GM18508 (cell line): ENCODE measurements around the gene LTBP2.
"Not testable (repeated sequence)": the region's sequence is repeated elsewhere in the genome, so short reads cannot be mapped to it uniquely, and the experiment has no call there.

Source experiments
- ATAC-seq: cut with Tn5 transposase; IDR thresholded peaks from one replicate; pipeline ENCODE4 v1.9.1; 2021; ENCODE audit warnings: moderate number of reproducible peaks; ENCODE audit not compliant: insufficient read depth, unreplicated experiment

Gene LTBP2

DNA sequence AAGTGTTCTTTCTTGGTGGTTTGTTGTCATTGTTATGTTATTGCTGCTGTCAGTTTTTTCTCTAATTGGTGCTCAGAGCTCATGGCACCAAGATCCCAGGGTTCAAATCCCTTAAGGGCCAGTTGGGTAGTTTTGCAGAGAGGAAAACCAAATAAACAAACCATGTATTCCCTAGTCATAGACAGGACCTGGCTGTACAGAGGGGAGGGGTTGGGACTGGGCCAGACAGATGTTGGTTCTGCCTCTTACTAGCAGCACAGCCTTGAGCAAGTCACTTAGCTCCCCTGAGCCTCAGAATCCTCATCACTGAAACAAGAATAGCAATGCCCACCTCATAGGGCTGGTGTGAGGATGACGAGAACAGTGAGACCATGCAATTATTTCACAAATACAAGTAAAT is 53.4 kb downstream of the LTBP2 start:
- no peak for ATAC-seq

DNA sequence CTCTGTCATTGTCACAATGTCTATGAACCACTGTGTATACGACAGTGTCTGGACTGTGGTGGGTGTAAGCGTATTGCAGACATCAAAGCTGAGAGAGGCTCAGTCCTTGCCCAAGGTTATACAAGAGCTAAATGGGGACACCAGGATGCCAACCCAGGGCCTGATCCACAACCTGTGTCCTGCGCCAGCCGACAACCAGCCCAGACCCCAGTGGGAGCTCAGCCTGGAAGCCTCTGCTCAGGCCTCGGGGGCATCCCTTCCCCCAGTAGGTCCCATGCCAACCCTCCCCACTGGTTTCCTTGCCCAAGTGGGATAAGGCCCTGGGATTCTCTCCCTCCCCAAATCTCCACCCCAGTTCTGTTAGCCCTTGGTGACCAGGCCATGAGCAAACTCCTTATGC is 54.3 kb downstream of the LTBP2 start:
- ATAC-seq: no peak

DNA sequence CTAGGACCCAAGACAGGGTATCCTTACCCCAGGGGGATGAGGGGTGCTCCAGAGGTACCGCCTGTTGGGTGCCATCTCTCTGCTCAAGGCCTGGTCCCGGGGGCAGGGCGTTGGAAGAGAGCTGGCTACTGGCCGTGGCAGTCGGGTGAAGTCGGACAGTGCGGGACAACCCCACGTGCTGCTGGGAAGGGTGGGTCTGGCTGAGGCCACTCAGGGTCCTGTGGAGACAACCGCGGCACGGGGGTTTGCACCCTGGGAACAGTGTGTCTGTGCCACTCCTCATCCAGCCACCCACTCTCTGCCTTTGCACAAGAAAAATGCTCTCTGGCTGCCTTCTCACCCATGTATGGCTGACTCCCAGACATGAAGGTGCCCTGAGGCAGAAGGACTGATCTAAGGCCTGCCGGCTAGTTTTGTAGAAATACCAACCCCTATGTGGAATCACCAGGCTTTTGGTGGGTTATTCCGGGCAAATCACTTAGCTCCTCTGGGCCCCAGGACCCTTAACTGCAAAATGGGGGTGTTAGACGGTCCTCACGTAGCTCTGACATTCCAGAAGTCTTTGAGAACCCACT is 56.5 kb downstream of the LTBP2 start:
- no peak for ATAC-seq

DNA sequence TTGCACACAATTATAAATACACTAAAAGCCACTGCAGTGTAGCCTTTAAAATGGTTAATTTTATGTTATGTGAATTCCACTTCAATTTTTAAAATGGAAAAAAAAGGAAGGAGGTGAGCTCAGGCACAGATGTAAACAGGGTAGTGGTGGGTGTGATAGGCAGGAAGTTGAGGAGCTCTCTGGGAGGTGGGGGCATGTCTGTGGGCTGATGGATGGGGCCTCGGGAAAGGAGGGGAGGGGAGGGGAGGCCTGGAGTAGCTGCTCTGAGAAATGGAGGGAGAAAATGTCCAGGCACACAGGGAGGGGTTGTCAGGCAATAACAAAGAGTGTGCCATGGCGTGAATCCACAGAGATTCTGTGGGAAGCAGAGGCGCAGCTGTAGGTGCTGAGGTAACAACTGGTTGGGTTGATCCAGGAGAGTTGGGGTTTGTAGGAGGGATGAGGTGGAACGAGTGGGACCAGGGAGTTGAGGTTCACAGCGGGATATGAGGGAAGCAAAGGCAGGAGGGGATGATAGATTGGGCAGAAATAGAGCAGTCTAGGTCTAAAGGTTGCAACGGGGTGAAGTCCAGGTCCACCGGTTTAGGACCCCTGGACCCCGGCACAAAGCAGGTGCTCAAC is 57.2 kb downstream of the LTBP2 start:
- ATAC-seq: no peak

DNA sequence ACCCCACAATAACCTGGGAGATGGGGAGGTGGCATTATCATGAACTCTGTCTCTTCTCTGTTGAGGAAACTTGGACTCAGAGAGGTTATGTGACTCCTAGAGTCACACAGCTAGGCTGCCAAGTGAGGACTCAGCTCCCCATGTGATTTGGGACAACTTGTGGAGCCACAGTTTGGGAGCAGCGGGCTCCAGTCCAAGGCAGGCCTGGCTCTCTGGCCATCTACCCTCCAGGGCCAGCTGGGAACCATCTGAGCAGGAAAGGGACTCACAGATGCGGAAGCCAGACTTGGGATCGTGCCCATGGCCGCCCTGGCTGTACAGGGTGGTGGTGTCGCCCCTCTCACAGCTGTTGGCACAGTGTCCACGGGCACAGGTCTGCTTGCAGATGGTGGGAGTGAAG is 59.4 kb downstream of the LTBP2 start:
- no peak for ATAC-seq

DNA sequence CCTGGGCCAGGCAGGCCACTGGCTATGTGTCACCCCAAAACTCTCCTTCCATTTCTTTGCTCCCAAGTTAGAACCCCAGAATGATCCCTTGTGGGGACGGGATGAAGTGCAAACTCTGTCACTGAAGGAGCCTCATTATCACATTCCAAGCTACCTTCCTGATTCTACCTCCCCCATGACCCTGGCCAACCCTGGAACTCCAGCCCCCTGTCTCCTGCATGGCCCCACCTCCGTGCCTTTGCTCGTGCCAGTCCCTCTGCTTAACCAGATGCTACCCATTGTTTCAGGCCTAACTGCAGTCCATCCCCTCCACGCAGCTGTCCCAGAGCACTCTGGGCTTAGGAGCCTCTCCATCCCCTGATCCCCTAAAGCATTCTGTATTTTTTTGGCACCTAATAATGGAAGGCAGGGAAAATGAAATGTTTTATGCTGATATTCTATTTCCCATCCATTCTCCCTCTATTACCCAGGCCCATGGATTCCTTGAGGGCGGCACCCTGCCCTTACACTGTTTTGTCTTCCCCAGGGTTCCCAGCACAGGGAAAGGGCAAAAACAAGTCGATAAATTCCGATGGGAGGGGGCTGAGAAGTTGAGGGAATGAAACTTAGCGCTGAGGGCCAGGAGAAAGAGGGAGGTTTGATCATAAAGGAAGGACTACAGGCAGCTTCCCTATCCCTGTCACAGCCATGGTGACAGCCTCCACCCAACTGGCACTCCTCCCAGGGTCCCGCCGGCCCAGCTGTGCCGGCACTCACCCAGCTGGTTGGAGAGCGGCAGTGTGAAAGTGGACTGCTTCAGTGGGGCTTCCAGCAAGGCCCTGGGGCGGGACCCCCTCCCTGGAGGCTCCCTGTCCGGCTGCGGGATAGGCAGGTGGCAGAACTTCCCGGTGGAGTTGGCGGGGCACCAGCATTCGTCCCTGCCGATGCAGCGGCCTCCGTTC is 60.3 kb downstream of the LTBP2 start:
- ATAC-seq: no peak

DNA sequence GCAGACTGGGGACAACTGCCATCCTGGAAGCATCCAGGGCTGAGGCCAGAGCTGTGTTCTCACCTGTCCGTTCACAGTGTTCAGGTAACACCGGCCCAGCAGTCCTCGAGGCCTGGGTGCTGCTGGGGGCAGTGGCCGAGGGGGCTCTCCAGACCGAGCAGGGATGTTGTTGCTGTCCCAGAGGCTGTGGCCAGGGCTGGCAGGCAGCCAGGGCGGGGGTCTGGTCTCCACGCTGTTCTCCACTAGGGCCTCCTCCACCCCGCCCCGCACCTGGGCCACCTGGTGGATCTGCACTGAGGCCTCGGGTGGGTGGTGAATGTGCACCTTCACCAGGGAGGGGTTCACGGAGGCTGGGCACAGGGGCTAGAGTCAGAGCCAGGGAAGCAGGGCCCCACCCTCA is 61.0 kb downstream of the LTBP2 start:
- no peak for ATAC-seq

DNA sequence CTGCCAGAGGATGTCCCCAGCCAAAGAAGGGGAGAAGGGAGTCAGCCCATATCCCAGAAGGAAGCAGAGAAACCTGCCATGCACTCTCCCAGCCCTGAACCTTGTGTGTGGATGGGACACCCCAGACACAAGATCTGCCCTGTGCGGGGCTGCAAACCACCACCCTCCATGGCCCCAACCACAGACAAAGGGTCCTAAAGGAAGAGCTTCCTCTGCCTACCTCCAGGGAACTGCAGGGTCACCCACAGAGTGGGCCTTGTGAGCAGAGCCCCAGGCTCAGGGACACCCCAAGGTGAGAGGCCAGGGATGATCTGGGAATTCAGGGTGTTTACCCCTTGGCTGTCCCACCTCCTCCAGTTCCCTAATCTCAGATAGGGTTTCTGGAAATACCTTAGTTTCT is 62.0 kb downstream of the LTBP2 start:
- no peak for ATAC-seq

DNA sequence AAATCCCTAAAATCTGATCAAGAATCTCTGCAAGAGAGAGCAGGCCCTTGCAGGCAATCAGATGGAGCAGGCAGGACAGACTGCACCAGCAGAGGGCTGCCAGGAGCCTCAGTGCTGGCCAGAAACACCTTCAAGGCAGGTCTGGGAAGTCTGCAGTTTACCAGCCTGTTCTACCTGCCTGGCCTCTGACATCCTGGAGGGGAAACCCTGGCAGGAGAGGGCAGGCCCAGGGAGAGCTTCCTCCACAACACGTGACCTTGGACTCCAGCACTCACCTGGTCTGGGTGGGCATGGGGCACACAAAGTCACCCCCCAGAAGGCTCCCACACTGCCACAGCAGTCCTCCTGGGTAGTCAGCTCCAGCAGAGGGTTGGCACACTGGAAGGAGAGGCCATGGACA is 62.4 kb downstream of the LTBP2 start:
- no peak for ATAC-seq

DNA sequence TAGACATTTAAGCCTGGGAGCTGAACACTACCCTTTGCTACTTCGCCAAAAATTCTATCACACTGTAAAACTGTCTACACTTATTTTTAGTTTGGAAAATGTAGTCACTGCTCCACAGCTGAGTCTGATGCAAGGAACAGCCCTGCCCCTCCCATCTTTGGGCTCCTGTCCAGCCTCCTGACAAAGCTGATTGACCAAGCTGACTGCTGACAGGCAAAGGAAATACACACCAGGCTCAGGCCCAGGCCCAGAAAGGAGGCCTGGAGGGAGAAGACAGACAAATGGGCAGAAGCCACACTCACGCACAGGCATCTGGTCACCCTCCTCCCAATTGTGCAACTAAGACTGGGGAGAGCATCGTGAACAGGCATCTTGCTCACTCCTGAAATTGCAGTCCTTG is 63.2 kb downstream of the LTBP2 start:
- no peak for ATAC-seq

DNA sequence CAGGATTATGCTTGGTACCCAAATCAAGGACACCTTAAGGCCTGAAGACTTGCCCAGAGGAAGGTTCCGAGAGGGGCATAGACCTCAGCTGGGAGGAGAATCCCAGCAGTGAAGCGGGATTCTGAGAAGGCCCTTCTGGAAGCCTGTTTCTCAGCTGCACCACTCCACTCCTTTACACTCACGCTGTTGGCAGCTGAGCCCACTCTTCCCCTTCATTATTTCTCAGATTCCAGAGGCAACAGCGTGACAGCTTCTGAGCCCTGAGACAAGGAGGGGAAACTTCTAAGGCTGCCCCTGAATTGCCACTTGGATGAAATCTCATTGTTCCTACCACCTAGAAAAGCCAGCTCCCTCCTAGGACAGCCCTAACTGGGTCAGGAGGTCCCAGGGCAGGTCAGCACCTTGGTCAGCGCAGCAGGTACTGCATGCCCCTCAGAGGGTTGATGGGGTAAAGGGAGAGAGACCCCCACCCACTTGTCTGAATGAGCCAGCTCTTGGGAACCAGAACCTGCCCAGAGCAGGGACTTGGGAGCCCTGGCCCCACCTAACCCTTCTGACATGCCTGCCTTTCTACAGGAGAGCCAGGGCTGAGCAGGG is 64.6 kb downstream of the LTBP2 start:
- ATAC-seq: no peak

DNA sequence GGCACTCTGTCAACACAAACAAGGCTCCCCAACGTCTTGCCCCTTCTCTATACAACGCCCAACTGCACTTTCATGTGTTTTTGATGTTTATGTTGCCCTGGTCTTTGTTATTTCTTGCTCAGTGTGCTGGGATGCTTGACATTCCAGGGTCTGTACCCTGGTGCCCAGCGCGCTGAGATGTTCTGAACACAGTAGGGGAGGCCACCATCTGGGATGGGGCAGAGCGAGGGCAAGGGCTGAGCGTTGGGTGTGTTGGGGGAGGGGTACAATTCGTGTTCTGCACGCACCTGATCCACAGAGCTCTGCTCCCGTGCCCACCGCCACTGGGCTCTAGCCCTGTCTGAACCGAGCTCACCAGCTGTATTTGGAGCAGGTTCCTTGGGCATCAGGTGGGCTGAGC is 65.6 kb downstream of the LTBP2 start:
- no peak for ATAC-seq

DNA sequence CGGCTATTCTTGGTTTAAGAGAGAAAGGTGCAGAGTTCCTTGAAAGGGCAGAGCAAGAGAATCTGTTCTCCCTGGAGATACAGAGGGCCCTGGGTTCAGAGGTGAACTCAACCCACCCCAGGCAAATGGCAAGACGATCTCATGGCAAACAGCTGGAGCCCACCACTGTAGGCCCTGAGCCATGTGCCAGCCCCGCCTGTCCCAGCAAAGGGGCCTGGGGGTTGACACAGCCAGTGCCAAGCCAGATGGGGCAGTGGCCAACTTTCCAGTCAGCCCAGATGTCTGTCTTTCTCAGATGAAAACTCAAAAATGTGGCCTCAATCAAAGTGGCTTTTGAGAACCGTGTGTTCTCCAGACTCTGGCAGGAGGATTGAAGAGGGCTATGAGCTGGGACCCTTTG is 66.7 kb downstream of the LTBP2 start:
- ATAC-seq: no peak

DNA sequence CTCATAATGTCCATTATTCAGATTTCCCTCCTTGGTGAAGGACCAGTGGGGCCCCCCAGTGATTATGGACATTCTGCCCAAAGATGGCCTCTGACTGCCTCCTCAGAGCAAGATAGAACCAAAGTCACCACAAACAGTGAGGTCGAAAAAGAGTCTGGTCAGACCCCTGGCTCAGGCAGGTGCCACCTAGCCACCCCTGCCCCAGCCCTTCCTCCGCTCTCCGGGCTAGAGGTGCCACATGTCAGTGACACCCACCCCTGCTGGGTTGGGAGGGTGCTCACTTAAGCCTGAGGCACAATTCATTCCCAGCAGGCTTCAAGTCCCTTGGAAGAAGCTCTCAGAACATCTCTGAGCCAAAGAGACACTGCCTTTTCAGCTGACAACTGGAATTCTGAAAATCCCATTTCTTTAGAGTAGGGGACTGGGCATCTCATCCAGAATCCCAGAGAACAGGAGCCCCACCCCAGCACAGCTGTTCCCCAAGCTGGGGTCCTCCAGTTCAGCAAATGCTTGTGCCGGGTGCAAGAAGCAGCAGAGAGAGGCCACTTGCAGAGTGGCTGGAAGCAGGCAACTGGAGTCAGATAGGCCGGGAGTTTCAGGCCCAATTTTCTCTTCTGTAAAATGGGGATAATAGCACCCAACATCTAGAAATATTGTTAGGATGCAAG is 68.1 kb downstream of the LTBP2 start:
- ATAC-seq: no peak

DNA sequence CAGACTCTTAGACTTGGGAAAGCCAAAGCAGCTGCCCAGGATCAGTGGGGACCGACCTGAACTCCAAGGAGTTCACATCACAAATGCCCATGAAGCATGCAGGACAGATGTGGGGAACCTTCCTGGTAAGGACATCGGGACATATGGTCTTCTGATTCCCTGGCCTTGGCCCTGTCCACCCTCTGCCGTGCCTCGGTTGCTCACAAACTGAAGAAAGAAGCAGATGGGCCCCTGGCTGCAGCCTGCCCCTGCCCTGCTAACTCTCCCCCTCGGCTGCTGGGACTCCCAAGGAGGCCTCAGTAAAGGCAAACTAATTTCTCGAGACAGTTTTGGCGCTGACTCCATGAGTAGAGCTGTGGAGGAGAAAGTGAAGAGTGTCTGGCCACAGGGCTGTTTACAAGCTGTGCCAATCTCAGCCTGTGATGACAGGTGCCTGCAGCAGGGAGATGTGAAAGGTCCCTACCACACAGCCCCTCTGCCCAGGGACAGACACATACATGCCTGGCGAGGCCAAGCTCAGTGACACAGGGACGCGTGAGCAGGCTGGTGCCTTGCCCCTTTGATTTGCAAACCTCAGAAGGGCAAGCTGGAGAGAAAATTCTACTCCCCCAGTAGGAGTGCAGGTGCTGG is 69.9 kb downstream of the LTBP2 start:
- no peak for ATAC-seq

DNA sequence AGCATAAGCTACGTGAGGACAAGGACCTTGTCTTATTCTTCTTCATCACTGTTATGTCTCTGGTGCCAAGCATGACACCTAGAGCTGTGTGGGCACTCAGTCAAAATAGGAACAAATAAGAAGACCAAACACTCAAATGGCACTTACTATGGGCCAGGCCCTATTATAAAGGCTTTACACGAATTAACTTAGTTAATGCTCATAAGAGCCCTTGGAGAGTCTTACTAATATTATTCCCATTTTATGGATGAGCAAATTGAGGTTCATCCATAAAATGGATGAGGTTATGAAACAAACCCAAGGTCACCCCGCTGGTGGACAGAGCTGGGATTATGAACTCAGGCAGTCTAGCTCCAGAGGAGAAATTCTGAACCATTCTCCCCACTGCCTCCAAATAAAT is 70.8 kb downstream of the LTBP2 start:
- ATAC-seq: no peak

DNA sequence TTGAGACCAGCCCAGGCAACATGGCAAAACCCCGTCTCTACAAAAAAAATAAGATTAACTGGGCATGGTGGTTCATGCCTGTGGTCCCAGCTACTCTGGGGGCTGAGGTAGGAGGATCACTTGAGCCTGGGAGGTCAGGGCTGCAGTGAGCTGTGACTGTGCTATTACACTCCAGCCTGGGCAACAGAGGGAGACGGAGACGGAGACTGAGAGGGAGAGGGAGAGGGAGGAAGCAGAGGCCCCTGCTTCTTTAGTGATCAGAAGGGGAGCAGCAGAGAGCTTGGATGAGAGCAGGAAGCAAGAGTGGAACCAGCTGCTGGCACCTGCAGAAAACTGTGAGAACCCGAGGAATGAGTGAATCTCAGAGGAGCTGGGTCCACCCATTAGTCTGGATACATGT is 72.5 kb downstream of the LTBP2 start:
- ATAC-seq: no peak

DNA sequence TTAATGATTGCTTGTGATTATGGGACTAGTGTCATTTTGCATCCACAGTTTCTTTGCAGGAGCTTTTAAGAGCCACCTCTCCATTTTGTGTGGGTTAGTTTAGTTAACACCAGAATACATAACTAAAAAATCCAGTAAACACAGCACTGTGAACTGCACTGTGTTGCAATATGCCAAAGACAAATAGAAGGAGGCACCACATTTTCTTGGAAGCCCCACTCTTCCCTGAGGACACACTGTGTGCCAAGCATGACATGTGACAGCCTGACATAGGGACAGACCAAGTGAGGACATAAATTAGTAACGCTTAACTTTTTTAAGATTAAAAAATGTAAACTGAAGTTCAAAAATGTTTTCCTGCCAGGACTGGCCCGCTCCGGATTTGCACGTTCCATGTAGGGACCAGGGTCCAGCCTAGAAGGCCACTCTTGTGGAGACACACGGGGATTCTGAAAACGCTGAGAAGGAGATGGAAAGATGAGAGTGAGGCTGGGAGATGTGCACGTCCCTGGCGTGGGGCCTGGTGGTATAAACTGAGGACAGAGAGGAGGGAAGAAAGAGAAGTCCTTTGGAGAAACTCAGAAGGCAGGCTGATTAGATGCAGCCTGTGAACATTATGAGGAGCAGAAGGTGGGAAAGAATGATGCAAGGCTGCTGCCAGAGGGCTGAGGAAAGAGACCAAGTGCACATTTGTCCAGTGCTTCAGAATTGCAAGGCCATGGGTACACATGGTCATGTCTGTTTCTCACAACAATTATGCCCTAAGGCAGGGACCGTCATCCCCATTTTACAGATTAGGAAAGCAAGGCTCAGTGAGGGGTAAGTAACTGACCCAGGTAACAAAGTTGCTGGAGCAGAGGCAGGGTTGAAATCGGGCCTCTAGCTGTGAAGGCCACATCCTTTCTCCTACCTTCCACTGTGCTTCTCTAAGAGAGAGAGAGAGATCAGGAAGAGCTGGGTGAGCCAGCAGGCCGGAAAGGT is 73.3 kb downstream of the LTBP2 start:
- no peak for ATAC-seq

DNA sequence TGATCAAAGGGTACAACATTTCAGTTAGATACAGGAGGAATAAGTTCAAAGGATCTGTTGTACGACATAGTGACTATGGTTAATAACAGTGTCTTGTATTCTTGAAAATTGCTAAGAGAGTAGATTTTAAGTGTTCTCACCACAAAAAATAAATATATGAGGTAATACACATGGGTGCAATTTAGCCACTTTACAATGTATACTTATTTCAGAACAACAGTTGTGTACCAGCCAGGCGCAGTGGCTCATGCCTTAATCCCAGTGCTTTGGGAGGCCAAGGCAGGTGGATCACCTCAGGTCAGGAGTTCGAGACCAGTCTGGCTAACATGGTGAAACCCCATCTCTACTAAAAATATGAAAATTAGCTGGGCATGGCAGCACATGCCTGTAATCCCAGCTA is 75.7 kb downstream of the LTBP2 start:
- ATAC-seq: not testable (repeated sequence)
